ENCODE results near the gene SCYGR4.
"Not testable (repeated sequence)": the region's sequence is repeated elsewhere in the genome, so short reads cannot be mapped to it uniquely, and the experiment has no call there.

The SCYGR4 gene, protein sequence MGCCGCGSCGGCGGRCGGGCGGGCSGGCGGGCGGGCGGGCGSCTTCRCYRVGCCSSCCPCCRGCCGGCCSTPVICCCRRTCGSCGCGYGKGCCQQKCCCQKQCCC
- 0 to 0.35 (median 0) reads per million in 4 experiments for total RNA-seq

DNA sequence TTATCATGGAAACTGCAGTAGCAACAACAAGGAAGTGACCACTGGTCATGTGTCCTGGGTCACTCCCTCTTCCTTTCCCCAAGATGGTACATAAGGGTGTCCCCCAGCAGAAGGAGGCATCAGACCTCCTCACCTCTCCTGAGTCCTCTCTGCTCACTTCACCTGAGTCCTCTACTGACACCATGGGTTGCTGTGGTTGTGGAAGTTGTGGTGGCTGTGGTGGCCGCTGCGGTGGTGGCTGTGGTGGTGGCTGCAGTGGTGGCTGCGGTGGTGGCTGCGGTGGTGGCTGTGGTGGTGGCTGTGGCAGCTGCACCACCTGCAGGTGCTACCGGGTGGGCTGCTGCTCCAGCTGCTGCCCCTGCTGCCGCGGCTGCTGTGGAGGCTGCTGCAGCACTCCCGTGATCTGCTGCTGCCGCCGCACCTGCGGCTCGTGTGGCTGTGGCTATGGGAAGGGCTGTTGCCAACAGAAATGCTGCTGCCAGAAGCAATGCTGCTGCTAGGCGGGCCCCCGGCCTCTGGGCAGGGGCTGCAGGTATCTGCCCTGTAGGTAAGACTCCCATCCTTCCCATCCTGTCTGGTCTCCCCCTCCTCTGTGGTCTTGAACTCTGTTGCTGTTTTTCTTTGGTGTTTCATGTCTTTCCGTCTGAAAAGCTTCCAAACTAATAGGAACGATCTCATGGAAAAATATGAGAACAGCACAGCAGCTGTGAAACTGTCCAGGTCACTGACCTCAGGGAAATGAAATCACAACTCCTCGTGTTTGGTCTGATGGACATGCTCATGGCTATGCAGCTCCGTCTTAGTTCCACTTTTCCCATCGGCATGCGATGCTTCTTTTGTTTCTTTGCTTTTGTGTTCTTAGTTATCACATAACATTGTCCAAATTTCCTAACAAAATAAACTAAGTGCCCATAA, at the start of gene SCYGR4:
Gene SCYGR4, plus strand, starts transcription at position 183 of the 915 bp plus-strand sequence. Its CDS starts 0 bp downstream, at position 183.
- no peak for DNase-seq

- DNase-seq: no peak
Observed at GRCh38 chr2:227568852-227569169, 48.5 kb upstream of the SCYGR4 start.

GRCh38 chr2:227570615-227571014, 46.7 kb upstream of the SCYGR4 start:
- DNase-seq: no peak

GRCh38 chr2:227576110-227576509, 41.2 kb upstream of the SCYGR4 start:
- DNase-seq: no peak

GRCh38 chr2:227576812-227577211, 40.5 kb upstream of the SCYGR4 start:
- no peak for DNase-seq

DNA sequence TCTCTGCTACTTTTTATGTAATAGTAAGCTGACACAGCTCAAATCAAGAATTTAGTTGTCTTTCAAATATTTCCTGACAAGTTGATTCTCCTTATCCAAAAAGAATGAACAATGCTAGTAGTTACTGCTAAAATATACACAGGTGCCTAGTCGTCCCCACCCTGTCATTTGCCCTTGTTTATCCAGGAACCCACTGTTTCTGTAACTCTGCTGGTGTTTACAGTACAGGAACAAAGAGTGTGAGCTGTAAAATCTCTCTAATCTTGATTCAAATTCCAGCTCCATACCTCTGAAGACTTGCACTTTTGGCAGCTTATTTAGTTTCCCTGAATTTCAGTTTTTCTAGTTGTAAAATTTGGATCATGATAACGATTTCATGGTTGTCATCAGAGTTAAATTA, 39.7 kb upstream of the SCYGR4 start:
- no peak for DNase-seq

GRCh38 chr2:227578642-227579041, 38.7 kb upstream of the SCYGR4 start:
- DNase-seq: no peak

DNA sequence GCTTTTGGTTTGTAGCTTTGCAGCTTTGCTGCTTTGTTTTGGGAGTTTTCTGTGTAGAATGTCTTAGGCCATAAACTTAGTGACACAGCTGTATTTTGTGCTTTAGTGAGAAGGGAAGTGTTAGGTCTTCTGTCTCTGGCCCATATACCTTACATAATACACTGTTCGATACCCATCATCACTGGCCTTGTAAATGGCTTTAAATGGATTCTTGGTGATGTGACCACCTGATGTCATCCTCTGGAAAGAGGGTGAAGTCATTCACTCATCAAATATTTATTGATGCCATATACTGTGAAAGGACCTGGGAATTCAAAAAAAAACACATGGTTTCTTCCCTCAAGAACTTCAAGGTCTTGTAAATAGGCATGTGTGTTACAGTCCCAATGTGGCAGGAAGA, 37.5 kb upstream of the SCYGR4 start:
- no peak for DNase-seq

- DNase-seq: no peak
Observed at GRCh38 chr2:227582369-227582768, 34.9 kb upstream of the SCYGR4 start.

DNA sequence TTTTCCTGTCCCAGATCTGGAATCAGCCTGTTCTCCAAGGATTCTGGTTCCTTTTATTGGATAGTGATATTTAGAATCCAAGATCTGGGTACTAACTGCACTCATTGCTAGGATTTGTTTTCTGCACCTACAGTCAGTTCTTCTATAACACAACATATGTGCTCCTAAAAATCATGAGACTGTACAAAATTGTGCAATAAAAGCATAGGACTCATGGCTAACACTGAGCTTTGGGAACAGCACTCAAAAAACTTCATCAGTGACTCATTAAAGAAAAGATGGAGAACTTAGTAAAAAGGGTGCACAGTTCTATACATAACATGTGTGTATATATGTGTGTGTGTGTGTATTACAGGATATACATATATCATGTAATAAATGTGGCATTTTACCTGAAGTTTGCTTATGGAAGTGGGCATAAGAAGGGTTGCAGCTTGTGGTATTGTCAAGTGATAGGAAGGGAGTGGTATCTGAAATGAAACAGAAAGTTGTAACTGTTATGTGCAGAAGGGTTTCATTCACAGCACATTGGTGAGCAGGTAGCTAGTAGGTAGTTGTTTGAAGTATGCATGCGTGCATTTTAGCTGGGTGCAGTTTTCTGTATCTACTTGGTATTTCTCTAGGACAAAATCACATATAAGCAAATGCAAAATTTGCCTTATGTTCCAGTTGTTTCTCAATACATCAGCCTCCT, 24.5 kb upstream of the SCYGR4 start:
- no peak for DNase-seq

- no peak for DNase-seq
Observed at GRCh38 chr2:227595797-227596196, 21.5 kb upstream of the SCYGR4 start.

GRCh38 chr2:227597036-227597435, 20.3 kb upstream of the SCYGR4 start:
- DNase-seq: no peak

- DNase-seq: no peak
Observed at GRCh38 chr2:227597998-227598397, 19.3 kb upstream of the SCYGR4 start.

- not testable (repeated sequence) for DNase-seq
Observed at GRCh38 chr2:227598835-227599503, 18.3 kb upstream of the SCYGR4 start, which contains the start of gene SCYGR2. Gene SCYGR2, plus strand, starts transcription at chr2:227598893. Its CDS starts 0 bp downstream, at chr2:227598893.

GRCh38 chr2:227602358-227602757, 14.9 kb upstream of the SCYGR4 start:
- no peak for DNase-seq

GRCh38 chr2:227606476-227606875, 10.8 kb upstream of the SCYGR4 start:
- DNase-seq: no peak

DNA sequence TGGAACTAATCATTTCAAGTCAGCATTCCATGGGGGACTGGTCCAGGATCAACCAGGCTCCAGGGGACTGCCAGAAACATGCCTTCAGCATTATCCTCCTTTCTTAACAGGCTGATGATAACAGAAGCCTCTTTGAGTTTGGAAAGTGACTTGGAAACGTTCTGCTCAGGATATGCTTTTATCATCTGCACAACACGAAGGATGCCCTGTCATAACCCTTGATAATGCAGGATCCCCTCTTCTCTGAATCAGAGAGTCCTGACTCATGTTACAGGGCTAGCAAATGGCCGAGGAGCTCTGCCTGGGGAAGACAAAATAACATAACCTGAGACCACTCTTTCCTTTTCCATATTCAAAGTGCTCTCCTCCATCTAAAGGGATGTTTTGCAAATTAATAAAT, 9.4 kb upstream of the SCYGR4 start:
- DNase-seq: no peak

DNA sequence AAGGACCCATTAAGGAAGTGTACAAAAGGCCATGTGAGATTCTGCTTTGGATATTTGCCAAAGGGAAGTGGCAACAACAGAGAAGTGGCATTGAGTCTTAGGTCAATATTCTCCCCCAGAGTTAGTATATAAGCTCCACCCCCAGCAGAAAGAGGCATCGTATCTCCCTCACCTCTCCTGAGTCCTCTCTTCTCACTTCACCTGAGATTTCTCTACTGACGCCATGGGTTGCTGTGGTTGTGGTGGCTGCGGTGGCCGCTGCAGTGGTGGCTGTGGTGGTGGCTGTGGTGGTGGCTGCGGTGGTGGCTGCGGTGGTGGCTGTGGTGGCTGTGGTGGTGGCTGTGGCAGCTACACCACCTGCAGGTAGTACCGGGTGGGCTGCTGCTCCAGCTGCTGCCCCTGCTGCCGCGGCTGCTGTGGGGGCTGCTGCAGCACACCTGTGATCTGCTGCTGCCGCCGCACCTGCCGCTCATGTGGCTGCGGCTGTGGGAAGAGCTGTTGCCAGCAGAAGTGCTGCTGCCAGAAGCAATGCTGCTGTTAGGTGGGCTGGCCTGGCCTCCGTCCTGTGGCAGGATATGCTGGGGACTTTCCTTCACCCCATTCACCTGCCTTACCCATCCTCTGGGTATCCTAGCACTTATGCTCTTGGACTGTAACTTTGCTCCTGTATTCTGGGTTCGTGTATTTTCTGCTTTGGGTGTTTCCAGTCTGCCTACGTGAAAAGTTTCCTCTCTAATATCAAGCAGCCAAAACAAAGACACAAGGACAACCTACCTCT, 8.5 kb upstream of the SCYGR4 start:
- DNase-seq: no peak

- no peak for DNase-seq
Observed at GRCh38 chr2:227610123-227610522, 7.2 kb upstream of the SCYGR4 start.

- no peak for DNase-seq
Observed at GRCh38 chr2:227612546-227613271, 4.6 kb upstream of the SCYGR4 start.

DNA sequence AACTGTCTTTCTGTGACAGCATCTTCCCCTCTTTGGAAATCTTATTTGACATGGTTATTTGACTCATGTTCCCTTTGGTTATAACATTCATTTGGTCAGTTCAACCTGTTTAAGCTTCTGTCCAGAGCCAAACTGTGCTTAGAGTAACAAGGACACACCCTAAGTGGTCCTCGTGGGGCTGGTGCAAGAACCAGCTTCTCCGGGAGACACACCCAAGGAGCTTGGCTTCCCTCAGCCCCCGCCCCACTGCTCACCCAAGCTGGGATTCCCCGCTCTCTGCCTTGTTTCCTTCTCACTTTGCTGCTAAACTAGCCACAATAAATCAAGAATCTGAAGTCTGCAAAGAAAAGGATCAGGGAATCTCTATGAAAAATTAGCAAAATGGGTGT, 4.0 kb upstream of the SCYGR4 start:
- no peak for DNase-seq

DNA sequence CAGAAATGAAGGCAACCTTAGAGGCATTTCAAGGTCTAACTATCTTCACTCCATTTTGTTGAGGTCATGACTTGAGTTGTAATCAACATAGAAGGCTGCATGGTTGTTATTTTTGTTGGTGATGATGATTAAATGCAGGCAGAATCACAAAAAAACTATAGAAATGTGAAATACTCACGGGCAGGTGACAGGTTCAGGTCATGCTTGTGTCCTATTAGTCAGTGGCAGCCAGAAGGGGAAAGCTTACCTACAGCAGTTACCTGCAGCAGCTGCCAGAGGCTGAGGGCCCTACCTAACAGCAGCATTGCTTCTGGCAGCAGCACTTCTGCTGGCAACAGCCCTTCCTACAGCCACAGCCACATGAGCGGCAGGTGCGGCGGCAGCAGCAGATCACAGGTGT, 3.1 kb upstream of the SCYGR4 start:
- DNase-seq: no peak
